ENCODE results near the gene UGP2. TPM values are rescaled to one million over a fixed set of nuclear protein-coding genes. Genes with fewer than 3 reads are reported as not detected.

The UGP2 gene
- total RNA-seq, 1 experiment from 2014 or later = 78.4 TPM

DNA sequence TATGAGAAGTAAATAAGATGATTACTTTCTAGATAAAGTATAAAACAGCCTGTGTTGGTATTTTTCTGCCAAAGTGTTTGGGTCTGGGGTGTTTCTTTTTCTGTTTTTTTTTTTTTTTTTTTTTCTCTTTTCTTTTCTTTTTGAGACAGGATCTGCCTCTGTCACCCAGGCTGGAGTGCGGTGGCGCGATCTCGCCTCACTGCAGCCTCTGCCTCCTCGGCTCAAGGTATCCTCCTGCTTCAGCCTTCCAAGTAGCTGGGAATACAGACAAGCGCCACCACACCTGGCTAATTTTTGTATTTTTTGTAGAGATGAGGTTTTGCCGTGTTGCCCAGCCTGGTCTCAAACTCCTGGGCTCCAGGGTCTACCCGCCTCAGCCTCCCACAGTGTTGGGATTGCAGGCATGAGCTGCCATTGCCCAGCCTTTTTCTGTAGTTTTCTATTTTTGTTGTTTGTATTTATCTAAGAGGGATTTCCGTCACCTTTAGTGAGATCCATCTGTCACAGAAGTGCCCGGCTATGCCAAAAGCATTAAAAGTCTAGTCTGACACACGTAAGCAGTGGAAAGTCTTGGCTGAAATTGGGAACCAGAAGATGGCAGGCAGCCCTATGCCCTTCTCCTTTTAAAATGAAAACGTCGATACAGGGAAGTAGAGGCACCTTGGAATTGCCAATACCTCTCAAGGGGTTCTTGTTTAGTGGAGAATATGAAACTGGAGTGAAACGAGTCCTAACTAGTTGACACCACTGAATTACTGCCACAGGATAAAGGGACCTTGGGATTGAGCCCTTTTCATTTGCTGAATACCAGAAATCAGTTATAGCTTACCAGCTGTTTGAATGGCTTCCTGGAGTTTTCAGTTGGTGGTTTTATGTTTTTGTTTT lies 14.0 kb downstream of the UGP2 start:
- POLR2A ChIA-PET = interaction anchor here (1.0 to 9.6 kb wide), 4 partner anchors 12 to 267 kb away, joined by 3 to 140 read pairs (median 4); partner anchors contain the start of genes MDH1, UGP2 and WDPCP
- H3K9me3 Mint-ChIP-seq (ENCODE audit: unreplicated experiment) = no peaks in the 10 kb centered on the region
- no peak for DNase-seq (ENCODE audit: unreplicated experiment)
- TF ChIP-seq, protein P1, sequence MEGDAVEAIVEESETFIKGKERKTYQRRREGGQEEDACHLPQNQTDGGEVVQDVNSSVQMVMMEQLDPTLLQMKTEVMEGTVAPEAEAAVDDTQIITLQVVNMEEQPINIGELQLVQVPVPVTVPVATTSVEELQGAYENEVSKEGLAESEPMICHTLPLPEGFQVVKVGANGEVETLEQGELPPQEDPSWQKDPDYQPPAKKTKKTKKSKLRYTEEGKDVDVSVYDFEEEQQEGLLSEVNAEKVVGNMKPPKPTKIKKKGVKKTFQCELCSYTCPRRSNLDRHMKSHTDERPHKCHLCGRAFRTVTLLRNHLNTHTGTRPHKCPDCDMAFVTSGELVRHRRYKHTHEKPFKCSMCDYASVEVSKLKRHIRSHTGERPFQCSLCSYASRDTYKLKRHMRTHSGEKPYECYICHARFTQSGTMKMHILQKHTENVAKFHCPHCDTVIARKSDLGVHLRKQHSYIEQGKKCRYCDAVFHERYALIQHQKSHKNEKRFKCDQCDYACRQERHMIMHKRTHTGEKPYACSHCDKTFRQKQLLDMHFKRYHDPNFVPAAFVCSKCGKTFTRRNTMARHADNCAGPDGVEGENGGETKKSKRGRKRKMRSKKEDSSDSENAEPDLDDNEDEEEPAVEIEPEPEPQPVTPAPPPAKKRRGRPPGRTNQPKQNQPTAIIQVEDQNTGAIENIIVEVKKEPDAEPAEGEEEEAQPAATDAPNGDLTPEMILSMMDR (IDR thresholded peaks at IDR 0.05; ENCODE audit: unreplicated experiment) = no peak
- H3K4me3 Mint-ChIP-seq (ENCODE audit: unreplicated experiment) = no peak overlapping the region
- H3K4me1 Mint-ChIP-seq (ENCODE audit: insufficient read depth, unreplicated experiment) = peaks cover 25% of the 10 kb centered on the region
- intact Hi-C loops (cut with micrococcal nuclease) = no loop called here
- H3K27ac Mint-ChIP-seq (ENCODE audit: low read depth, unreplicated experiment) = no peak overlapping the region
- CTCF ChIA-PET = interaction anchor here (0.8 to 11.4 kb wide), 7 partner anchors 10 to 164 kb away, joined by 3 to 114 read pairs (median 5); no protein-coding TSS in a partner anchor
- no peaks in the 10 kb centered on the region for H3K27me3 Mint-ChIP-seq (ENCODE audit: insufficient read depth, unreplicated experiment)
- H3K36me3 Mint-ChIP-seq (ENCODE audit: insufficient read depth, unreplicated experiment) = peaks cover 56% of the 10 kb centered on the region
- no TSS peak for BruUV-seq (replicated peaks)

DNA sequence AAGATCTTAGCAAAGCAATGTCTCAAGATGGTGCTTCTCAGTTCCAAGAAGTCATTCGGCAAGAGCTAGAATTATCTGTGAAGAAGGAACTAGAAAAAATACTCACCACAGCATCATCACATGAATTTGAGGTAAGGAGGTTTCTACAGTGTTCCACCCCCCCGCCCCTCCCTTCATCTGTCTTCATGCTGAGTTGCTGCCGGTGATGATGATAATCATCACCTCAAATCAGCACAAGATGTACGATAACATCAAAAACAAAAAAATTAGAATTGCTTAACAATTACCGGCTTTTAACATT lies 14.6 kb downstream of the UGP2 start:
- Mint-ChIP-seq H3K27me3 (ENCODE audit: insufficient read depth, unreplicated experiment) (no peaks in the 10 kb centered on the region), H3K36me3 (ENCODE audit: insufficient read depth, unreplicated experiment) (peaks cover 62% of the 10 kb centered on the region), H3K9me3 (ENCODE audit: unreplicated experiment) (no peaks in the 10 kb centered on the region), H3K4me3 (ENCODE audit: unreplicated experiment) (no peak overlapping the region), H3K4me1 (ENCODE audit: insufficient read depth, unreplicated experiment) (peaks cover 23% of the 10 kb centered on the region), H3K27ac (ENCODE audit: low read depth, unreplicated experiment) (no peak overlapping the region)
- DNase-seq (ENCODE audit: unreplicated experiment) = no peak
- POLR2A ChIA-PET = interaction anchor here (0.6 to 9.6 kb wide), 6 partner anchors 13 to 268 kb away, joined by 3 to 140 read pairs (median 3); partner anchors contain the start of genes MDH1, UGP2 and WDPCP
- TF ChIP-seq, protein P1 (IDR thresholded peaks at IDR 0.05; ENCODE audit: unreplicated experiment) = no peak
- BruUV-seq (replicated peaks) = no TSS peak
- intact Hi-C loops (cut with micrococcal nuclease) = no loop called here
- CTCF ChIA-PET = interaction anchor here (1.0 to 11.4 kb wide), 4 partner anchors 9 to 165 kb away, joined by 5 to 114 read pairs (median 6); no protein-coding TSS in a partner anchor

DNA sequence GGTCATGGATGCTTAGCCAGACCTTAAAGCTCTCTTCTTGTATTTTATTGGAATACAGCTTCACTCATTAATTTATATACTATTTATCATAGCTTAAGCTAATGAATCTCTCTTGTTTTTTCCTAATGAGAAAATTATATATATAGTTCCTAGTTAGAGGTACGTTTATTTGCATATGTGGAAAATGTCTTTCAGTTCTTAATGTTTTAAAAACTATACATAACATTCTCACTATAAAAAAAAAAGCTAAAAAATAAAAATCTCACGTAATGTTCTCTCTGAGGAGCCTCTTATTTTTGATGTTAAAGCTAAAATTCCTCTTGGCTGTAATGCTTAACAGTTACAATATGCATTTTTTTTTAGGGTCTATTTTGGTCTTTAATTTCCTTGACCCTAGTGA lies 16.6 kb downstream of the UGP2 start:
- Mint-ChIP-seq H3K9me3 (ENCODE audit: unreplicated experiment) (no peaks in the 10 kb centered on the region), H3K27ac (ENCODE audit: low read depth, unreplicated experiment) (no peak overlapping the region), H3K4me1 (ENCODE audit: insufficient read depth, unreplicated experiment) (peaks cover 19% of the 10 kb centered on the region), H3K36me3 (ENCODE audit: insufficient read depth, unreplicated experiment) (peaks cover 79% of the 10 kb centered on the region), H3K4me3 (ENCODE audit: unreplicated experiment) (no peak overlapping the region), H3K27me3 (ENCODE audit: insufficient read depth, unreplicated experiment) (no peaks in the 10 kb centered on the region)
- POLR2A ChIA-PET = interaction anchor here (0.6 to 9.6 kb wide), 4 partner anchors 8 to 117 kb away, joined by 3 to 140 read pairs (median 4); partner anchors contain the start of gene UGP2
- DNase-seq (ENCODE audit: unreplicated experiment) = no peak
- TF ChIP-seq, protein P1 (IDR thresholded peaks at IDR 0.05; ENCODE audit: unreplicated experiment) = no peak
- intact Hi-C loops (cut with micrococcal nuclease) = no loop called here
- BruUV-seq (replicated peaks) = no TSS peak
- CTCF ChIA-PET = interaction anchor here (0.7 to 11.4 kb wide), 6 partner anchors 15 to 169 kb away, joined by 3 to 114 read pairs (median 4); no protein-coding TSS in a partner anchor

DNA sequence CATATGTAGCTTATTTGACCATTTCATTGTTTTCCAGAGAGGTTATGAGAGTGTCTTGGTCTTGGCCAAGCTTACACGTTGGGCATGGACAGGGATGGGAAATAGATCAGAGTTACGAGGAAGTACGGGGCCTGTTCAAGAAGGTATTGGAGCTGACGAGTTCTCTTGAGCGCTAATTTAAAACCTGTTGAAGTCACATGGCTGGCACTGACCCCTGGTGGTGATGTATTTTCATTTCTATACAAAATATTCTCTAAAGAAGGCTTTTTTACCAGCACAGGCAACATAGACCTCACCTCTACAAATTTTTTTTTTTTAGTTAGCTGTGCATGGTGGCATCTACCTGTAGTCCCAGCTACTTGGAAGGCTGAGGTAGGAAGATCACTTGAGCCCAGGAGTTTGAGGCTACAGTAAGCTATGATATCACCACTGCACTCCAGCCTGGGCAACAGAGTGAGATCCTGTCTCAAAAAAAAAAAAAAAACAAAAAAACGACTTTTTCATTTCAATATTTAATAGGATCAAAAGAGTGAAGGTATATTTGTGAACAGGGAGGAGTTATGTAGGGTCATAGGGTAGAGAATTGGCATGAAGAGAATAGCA lies 19.6 kb downstream of the UGP2 start:
- intact Hi-C loops (cut with micrococcal nuclease) = loop anchor here (1.0 to 5.0 kb wide), 2 partner anchors 169 to 269 kb away; no protein-coding TSS in a partner anchor
- no peaks in the 10 kb centered on the region for H3K27me3 Mint-ChIP-seq (ENCODE audit: insufficient read depth, unreplicated experiment)
- H3K4me1 Mint-ChIP-seq (ENCODE audit: insufficient read depth, unreplicated experiment) = peaks cover 22% of the 10 kb centered on the region
- CTCF ChIA-PET = interaction anchor here (0.6 to 11.4 kb wide), 28 partner anchors 8 to 904 kb away, joined by 3 to 114 read pairs (median 5); partner anchors contain the start of gene UGP2
- TF ChIP-seq, protein P1 (IDR thresholded peaks at IDR 0.05; ENCODE audit: unreplicated experiment) = peak; percentile 60
- DNase-seq (ENCODE audit: unreplicated experiment) = peak; percentile 67
- POLR2A ChIA-PET = interaction anchor here (0.6 to 18.6 kb wide), 8 partner anchors 9 to 170 kb away, joined by 3 to 248 read pairs (median 15); partner anchors contain the start of gene UGP2
- peak overlapping the region; percentile 69 for H3K27ac Mint-ChIP-seq (ENCODE audit: low read depth, unreplicated experiment)
- no peak overlapping the region for H3K4me3 Mint-ChIP-seq (ENCODE audit: unreplicated experiment)
- H3K36me3 Mint-ChIP-seq (ENCODE audit: insufficient read depth, unreplicated experiment) = peaks cover 83% of the 10 kb centered on the region
- no TSS peak for BruUV-seq (replicated peaks)
- H3K9me3 Mint-ChIP-seq (ENCODE audit: unreplicated experiment) = no peaks in the 10 kb centered on the region
